ENCODE data around the gene VSIG4.

- TF ChIP-seq POLR2A (IDR thresholded peaks at IDR 0.05; ENCODE audit: low read depth, low read length) (no peak), TAF1 (IDR thresholded peaks at IDR 0.05; ENCODE audit: borderline replicate concordance, low read depth, low read length) (no peak)
Measured at GRCh38 chrX:66008328-66008970, 31.4 kb downstream of the VSIG4 start.

All from GM12892 (cell line).